H9 (cell line): ENCODE measurements around the gene LRP8. TPM values are rescaled to one million over a fixed set of nuclear protein-coding genes. Genes with fewer than 3 reads are reported as not detected.

Source experiments
- DNase-seq: peaks from one replicate; pipeline ENCODE4 v3.0.0-alpha.2; 2017
- H2AFZ ChIP-seq: one replicate; pipeline ENCODE4 v1.6.1; 2013; ENCODE audit warnings: mild to moderate bottlenecking, low read length, control low read depth, moderate library complexity
- H2AK5ac ChIP-seq: 2 replicates; pipeline ENCODE4 v1.6.1; 2013; ENCODE audit warnings: low read length, control low read depth, mixed read lengths; ENCODE audit not compliant: insufficient read length
- H2BK120ac ChIP-seq: one replicate; pipeline ENCODE4 v1.6.1; 2013; ENCODE audit warnings: low read depth, mild to moderate bottlenecking, low read length, control low read depth, inconsistent platforms; ENCODE audit not compliant: poor library complexity, severe bottlenecking
- H2BK12ac ChIP-seq: 2 replicates; pipeline ENCODE4 v1.6.1; 2013; ENCODE audit warnings: low read length, control low read depth, mixed read lengths, low read depth; ENCODE audit not compliant: insufficient read length
- H2BK15ac ChIP-seq: 2 replicates; pipeline ENCODE4 v1.6.1; 2013; ENCODE audit warnings: low read depth, low read length, control low read depth
- H2BK20ac ChIP-seq: one replicate; pipeline ENCODE4 v1.6.1; 2013; ENCODE audit warnings: low read depth, mild to moderate bottlenecking, low read length, control low read depth, inconsistent platforms; ENCODE audit not compliant: poor library complexity, severe bottlenecking
- H2BK5ac ChIP-seq: 2 replicates; pipeline ENCODE4 v1.6.1; 2013; ENCODE audit warnings: low read length, control low read depth, mixed read lengths; ENCODE audit not compliant: insufficient read length
- H3K14ac ChIP-seq: 2 replicates; pipeline ENCODE4 v1.6.1; 2013; ENCODE audit warnings: low read length, control low read depth; ENCODE audit not compliant: insufficient read depth
- H3K18ac ChIP-seq: 2 replicates; pipeline ENCODE4 v1.6.1; 2013; ENCODE audit warnings: low read depth, mild to moderate bottlenecking, mixed read lengths, low read length, control low read depth; ENCODE audit not compliant: insufficient read length
- H3K23ac ChIP-seq: 2 replicates; pipeline ENCODE4 v1.6.1; 2013; ENCODE audit warnings: low read length, control low read depth, mixed read lengths, low read depth; ENCODE audit not compliant: insufficient read length
- H3K23me2 ChIP-seq: 2 replicates; pipeline ENCODE4 v1.6.1; 2013; ENCODE audit warnings: low read depth, mild to moderate bottlenecking, mixed read lengths, low read length, control low read depth; ENCODE audit not compliant: insufficient read length, poor library complexity, severe bottlenecking
- H3K27ac ChIP-seq: 2 replicates; pipeline ENCODE4 v1.5.1; 2013; ENCODE audit warnings: low read length, control low read depth, mixed read lengths, low read depth; ENCODE audit not compliant: insufficient read length
- H3K27me3 ChIP-seq: 2 replicates; pipeline ENCODE4 v1.6.1; 2013; ENCODE audit warnings: low read length, control low read depth, inconsistent platforms; ENCODE audit not compliant: insufficient read depth
- H3K4ac ChIP-seq: 2 replicates; pipeline ENCODE4 v1.6.1; 2013; ENCODE audit warnings: low read depth, mild to moderate bottlenecking, control low read depth, inconsistent platforms, low read length, moderate library complexity
- H3K4me1 ChIP-seq: 2 replicates; pipeline ENCODE4 v1.6.1; 2013; ENCODE audit warnings: low read length, control low read depth, inconsistent platforms; ENCODE audit not compliant: insufficient read depth
- H3K4me2 ChIP-seq: 2 replicates; pipeline ENCODE4 v1.6.1; 2013; ENCODE audit warnings: low read length, control low read depth, mixed read lengths; ENCODE audit not compliant: insufficient read length, insufficient read depth
- H3K56ac ChIP-seq: 2 replicates; pipeline ENCODE4 v1.6.1; 2013; ENCODE audit warnings: low read depth, mild to moderate bottlenecking, mixed read lengths, low read length, control low read depth; ENCODE audit not compliant: insufficient read length
- H3K79me1 ChIP-seq: 2 replicates; pipeline ENCODE4 v1.6.1; 2013; ENCODE audit warnings: low read depth, mild to moderate bottlenecking, moderate library complexity, low read length, control low read depth, inconsistent platforms; ENCODE audit not compliant: insufficient read depth, poor library complexity, severe bottlenecking
- H3K79me2 ChIP-seq: 2 replicates; pipeline ENCODE4 v1.6.1; 2013; ENCODE audit warnings: low read length, control low read depth, inconsistent platforms; ENCODE audit not compliant: insufficient read depth
- H3K9ac ChIP-seq: 2 replicates; pipeline ENCODE4 v1.6.1; 2013; ENCODE audit warnings: low read length, control low read depth, mixed read lengths; ENCODE audit not compliant: insufficient read length; ENCODE audit errors: extremely low read depth
- H3K9me3 ChIP-seq: one replicate; pipeline ENCODE4 v1.6.1; 2013; ENCODE audit warnings: low read depth, low read length, inconsistent platforms; ENCODE audit not compliant: control insufficient read depth
- H3T11ph ChIP-seq: one replicate; pipeline ENCODE4 v1.6.1; 2013; ENCODE audit warnings: mild to moderate bottlenecking, low read length, control low read depth, inconsistent platforms
- H4K20me1 ChIP-seq: one replicate; pipeline ENCODE4 v1.6.1; 2013; ENCODE audit not compliant: control insufficient read depth, insufficient read length, insufficient read depth
- H4K5ac ChIP-seq: 2 replicates; pipeline ENCODE4 v1.6.1; 2013; ENCODE audit warnings: low read depth, mild to moderate bottlenecking, mixed read lengths, low read length, control low read depth; ENCODE audit not compliant: insufficient read length
- H4K8ac ChIP-seq: replicated peaks from 2 replicates; pipeline ENCODE4 v1.6.1; 2013; ENCODE audit warnings: low read length, control low read depth, mixed read lengths, low read depth; ENCODE audit not compliant: insufficient read length
- H4K91ac ChIP-seq: 2 replicates; pipeline ENCODE4 v1.6.1; 2013; ENCODE audit warnings: low read depth, mild to moderate bottlenecking, moderate library complexity, mixed read lengths, low read length, control low read depth; ENCODE audit not compliant: insufficient read length
- H3K27ac Mint-ChIP-seq, 3 experiments: 2 replicates in 2 of 3; 3 replicates in 1 of 3; pipeline ENCODE4 v1.8.0; 2020 to 2021; ENCODE audit warnings: mixed read lengths in 3 of 3, mild to moderate bottlenecking in 1 of 3, moderate library complexity in 1 of 3
- H3K27me3 Mint-ChIP-seq: 2 replicates; pipeline ENCODE4 v1.8.0; 2021; ENCODE audit warnings: low read depth, mild to moderate bottlenecking, moderate library complexity, mixed read lengths
- H3K36me3 Mint-ChIP-seq, 3 experiments: 2 replicates in 2 of 3; 3 replicates in 1 of 3; pipeline ENCODE4 v1.8.0; 2020 to 2021; ENCODE audit warnings: low read depth in 3 of 3, mixed read lengths in 3 of 3; ENCODE audit not compliant: insufficient read depth in 1 of 3
- H3K4me1 Mint-ChIP-seq, 2 experiments: 2 replicates each; pipeline ENCODE4 v1.8.0; 2020; ENCODE audit warnings: mixed read lengths in 2 of 2
- H3K4me3 Mint-ChIP-seq, 2 experiments: 2 replicates in 1 of 2; 3 replicates in 1 of 2; pipeline ENCODE4 v1.8.0; 2020 to 2021; ENCODE audit warnings: mild to moderate bottlenecking in 2 of 2, mixed read lengths in 2 of 2, moderate library complexity in 1 of 2
- H3K9me3 Mint-ChIP-seq, 2 experiments: 2 replicates in 1 of 2; 3 replicates in 1 of 2; pipeline ENCODE4 v1.8.0; 2020; ENCODE audit warnings: mild to moderate bottlenecking in 2 of 2, mixed read lengths in 2 of 2, moderate library complexity in 1 of 2
- CTCF ChIP-seq: fragments of 200-600 bp; sonication (generic); conservative IDR thresholded peaks from 3 replicates; pipeline ENCODE4 v1.8.0; 2021; ENCODE audit warnings: antibody characterized with exemption, mild to moderate bottlenecking
- whole genome bisulfite sequencing: extraction: QIAGEN DNeasy Blood & Tissue Kit; methylation state at CpG from one replicate; pipeline ENCODE4 v1.1.7; 2013; ENCODE audit warnings: missing lambda C conversion rate, low lambda C conversion rate, mixed read lengths; ENCODE audit not compliant: insufficient read length; ENCODE audit errors: extremely low coverage; 5-methylcytosine and 5-hydroxymethylcytosine counted together
- total RNA-seq: library from RNA; stranded (reverse); gene quantifications from 2 replicates; pipeline ENCODE4 v1.2.1, GENCODE V29; 2021

The LRP8 gene
- total RNA-seq, 1 experiment from 2014 or later, result 78.6 TPM

- no CpG with 5 or more reads among the region's 8 CpGs for WGBS
- peaks cover 42 to 72% (median 60%) of the 10 kb centered on the region in 3 experiments; a peak in 6 of 7 replicates for H3K36me3 Mint-ChIP-seq
- no peak overlapping the region for H2BK5ac ChIP-seq
- peak overlapping the region in 2 of 3 experiments; percentile 9 to 53; a peak in 2 of 7 replicates for H3K27ac Mint-ChIP-seq
- H3K79me1 ChIP-seq, result no peaks in the 10 kb centered on the region
- H3K9me3 Mint-ChIP-seq, result no peaks in the 10 kb centered on the region
- no peak overlapping the region for H2BK20ac ChIP-seq
- DNase-seq, result no peak
- H2BK120ac ChIP-seq, result no peak overlapping the region
- no peak overlapping the region for H2BK15ac ChIP-seq
- H3K9me3 ChIP-seq, result no peaks in the 10 kb centered on the region
- H3K79me2 ChIP-seq, result no peaks in the 10 kb centered on the region
- H2BK12ac ChIP-seq, result no peak overlapping the region
- H2AFZ ChIP-seq, result no peak overlapping the region
- no peak overlapping the region for H4K5ac ChIP-seq
- H3K27ac ChIP-seq, result no peak overlapping the region
- no peak overlapping the region for H3K18ac ChIP-seq
- no peak overlapping the region for H4K8ac ChIP-seq
- H2AK5ac ChIP-seq, result no peak overlapping the region
- H4K91ac ChIP-seq, result no peak overlapping the region
- TF ChIP-seq CTCF, result no peak
- H4K20me1 ChIP-seq, result no peaks in the 10 kb centered on the region
- no peak overlapping the region for H3T11ph ChIP-seq
- H3K56ac ChIP-seq, result no peak overlapping the region
- H3K4me3 Mint-ChIP-seq, result no peak overlapping the region
- H3K4me1 ChIP-seq, result no peaks in the 10 kb centered on the region
- H3K4ac ChIP-seq, result no peak overlapping the region
- no peak overlapping the region for H3K9ac ChIP-seq
- H3K4me2 ChIP-seq, result no peak overlapping the region
- H3K27me3 ChIP-seq, result no peaks in the 10 kb centered on the region
- no peaks in the 10 kb centered on the region for H3K4me1 Mint-ChIP-seq
- H3K27me3 Mint-ChIP-seq, result no peaks in the 10 kb centered on the region; the same call in 1 of the 2 replicates
- H3K23me2 ChIP-seq, result peaks cover under 1% of the 10 kb centered on the region
- H3K14ac ChIP-seq, result no peak overlapping the region
- H3K23ac ChIP-seq, result no peak overlapping the region
These were observed 47.4 kb downstream of the LRP8 start for GRCh38 chr1:53280496-53280895.
